LNCaP clone FGC (cell line): Measurements from ENCODE around the gene EPHX1.

ENCODE experiments used
- DNase-seq: peaks from one replicate; pipeline ENCODE4 v3.0.0-alpha.2; 2011; ENCODE audit warnings: low read depth
- H3K4me3 ChIP-seq: 2 replicates; pipeline ENCODE4 v1.5.1; 2011; ENCODE audit warnings: mild to moderate bottlenecking, low read depth, low read length, control low read depth
- CTCF ChIP-seq: IDR thresholded peaks from 2 replicates; pipeline ENCODE4 v1.5.1; 2012; ENCODE audit warnings: mild to moderate bottlenecking; ENCODE audit not compliant: control insufficient read depth, insufficient read depth; ENCODE audit errors: extremely low read depth

The EPHX1 gene

GRCh38 chr1:225772323-225772768 is 37.6 kb upstream of the EPHX1 start:
- DNase-seq: peak; percentile 100
- TF ChIP-seq CTCF: peak; percentile 96
- peak overlapping the region; percentile 2; the same call in 1 of the 2 replicates for H3K4me3 ChIP-seq

- TF ChIP-seq CTCF: no peak
- DNase-seq: peak; percentile 95
- H3K4me3 ChIP-seq: peak overlapping the region; percentile 2
Observed at GRCh38 chr1:225772848-225773247, 37.1 kb upstream of the EPHX1 start.

GRCh38 chr1:225774281-225775147 is 35.4 kb upstream of the EPHX1 start:
- TF ChIP-seq CTCF: no peak
- H3K4me3 ChIP-seq: no peak overlapping the region
- DNase-seq: no peak

- TF ChIP-seq CTCF: no peak
- DNase-seq: no peak
- no peak overlapping the region for H3K4me3 ChIP-seq
Observed at GRCh38 chr1:225776294-225776693, 33.6 kb upstream of the EPHX1 start.

GRCh38 chr1:225777058-225777582 is 32.8 kb upstream of the EPHX1 start:
- TF ChIP-seq CTCF: no peak
- peak overlapping the region; percentile 69 for H3K4me3 ChIP-seq
- no peak for DNase-seq

- TF ChIP-seq CTCF: peak; percentile 94
- peak; percentile 97 for DNase-seq
- H3K4me3 ChIP-seq: peak within 1 kb of the TSS; percentile 69
Observed at GRCh38 chr1:225777583-225778336, 32.2 kb upstream of the EPHX1 start, which contains the start of gene SRP9. TSS of gene SRP9 (plus strand) at chr1:225777826. CDS start at chr1:225777941, 115 bp downstream.
